Measurements from ENCODE around the gene KCNMB2.

DNA sequence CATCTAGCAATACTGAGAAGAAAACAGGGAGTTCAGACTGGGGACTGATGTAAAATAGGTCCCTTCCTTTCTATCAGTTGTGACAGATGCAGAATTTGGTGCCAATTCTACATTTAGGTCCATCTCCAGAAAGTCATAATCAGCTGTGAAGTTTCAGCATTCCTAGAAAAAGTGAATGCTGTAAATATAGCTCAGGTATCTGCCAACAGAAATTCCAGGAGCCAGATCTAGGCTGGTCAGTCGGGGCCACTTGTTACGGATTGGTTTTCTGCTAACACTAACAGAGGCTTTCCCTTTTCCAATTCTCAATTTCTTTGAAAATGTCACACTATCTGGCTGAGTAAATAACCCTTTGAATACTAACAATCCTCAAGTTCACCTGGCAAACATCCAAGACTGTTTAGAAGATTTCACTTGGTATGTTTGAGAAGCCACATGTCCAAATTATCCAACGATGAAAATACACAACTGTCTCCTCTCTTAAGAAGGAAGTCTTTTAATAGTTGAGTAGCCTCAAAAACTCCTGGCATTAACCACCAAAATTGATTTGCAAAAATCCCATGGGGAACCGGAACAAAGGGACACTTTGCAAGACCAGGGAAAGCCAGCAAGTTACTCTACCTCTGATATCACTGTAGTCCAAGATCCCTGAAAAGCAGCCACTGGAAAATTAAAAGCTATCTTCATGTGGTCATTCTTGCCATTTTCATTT lies 313.1 kb downstream of the KCNMB2 start:
- TF ChIP-seq POLR2A (IDR thresholded peaks at IDR 0.05) = no peak
- TF ChIP-seq, protein P1, sequence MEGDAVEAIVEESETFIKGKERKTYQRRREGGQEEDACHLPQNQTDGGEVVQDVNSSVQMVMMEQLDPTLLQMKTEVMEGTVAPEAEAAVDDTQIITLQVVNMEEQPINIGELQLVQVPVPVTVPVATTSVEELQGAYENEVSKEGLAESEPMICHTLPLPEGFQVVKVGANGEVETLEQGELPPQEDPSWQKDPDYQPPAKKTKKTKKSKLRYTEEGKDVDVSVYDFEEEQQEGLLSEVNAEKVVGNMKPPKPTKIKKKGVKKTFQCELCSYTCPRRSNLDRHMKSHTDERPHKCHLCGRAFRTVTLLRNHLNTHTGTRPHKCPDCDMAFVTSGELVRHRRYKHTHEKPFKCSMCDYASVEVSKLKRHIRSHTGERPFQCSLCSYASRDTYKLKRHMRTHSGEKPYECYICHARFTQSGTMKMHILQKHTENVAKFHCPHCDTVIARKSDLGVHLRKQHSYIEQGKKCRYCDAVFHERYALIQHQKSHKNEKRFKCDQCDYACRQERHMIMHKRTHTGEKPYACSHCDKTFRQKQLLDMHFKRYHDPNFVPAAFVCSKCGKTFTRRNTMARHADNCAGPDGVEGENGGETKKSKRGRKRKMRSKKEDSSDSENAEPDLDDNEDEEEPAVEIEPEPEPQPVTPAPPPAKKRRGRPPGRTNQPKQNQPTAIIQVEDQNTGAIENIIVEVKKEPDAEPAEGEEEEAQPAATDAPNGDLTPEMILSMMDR (IDR thresholded peaks at IDR 0.05) = no peak

Measured in right lobe of liver (tissue), 4 donors.